Activated T-cell treated with anti-CD3 and anti-CD28 coated beads, Interleukin-2, amount 50 U/mL, for 4 hours (primary cell): ENCODE data around the gene HOXD11. TPM values are rescaled to one million over a fixed set of nuclear protein-coding genes. Genes with fewer than 3 reads are reported as not detected.

Source experiments
- ATAC-seq, 2 donors: fragments of 200-7000 bp; cut with Tn5 transposase; one replicate each; pipeline ENCODE4 v1.10.0; 2021
- DNase-seq: peaks from one replicate; pipeline ENCODE4 v3.0.0-alpha.2; 2020
- H3K27me3 Mint-ChIP-seq: one replicate; pipeline ENCODE4 v1.8.0; 2021; ENCODE audit warnings: low read depth, mixed read lengths
- H3K36me3 Mint-ChIP-seq: one replicate; pipeline ENCODE4 v1.8.0; 2022; ENCODE audit warnings: mixed read lengths; ENCODE audit not compliant: insufficient read depth
- H3K4me1 Mint-ChIP-seq: one replicate; pipeline ENCODE4 v1.8.0; 2021; ENCODE audit warnings: low read depth, mixed read lengths
- H3K4me3 Mint-ChIP-seq: one replicate; pipeline ENCODE4 v1.8.0; 2021; ENCODE audit warnings: mild to moderate bottlenecking, moderate library complexity, mixed read lengths
- H3K9me3 Mint-ChIP-seq: one replicate; pipeline ENCODE4 v1.8.0; 2021; ENCODE audit warnings: mixed read lengths
- total RNA-seq, 3 donors: library from RNA; stranded (reverse); gene quantifications; one replicate each; pipeline ENCODE4 v1.2.1, GENCODE V29; 2021

HOXD11 gene
- total RNA-seq, 3 donors from 2014 or later = not detected

GRCh38 chr2:176154576-176155252 is 47.6 kb downstream of the HOXD11 start:
- H3K27me3 Mint-ChIP-seq = peaks cover 82% of the 10 kb centered on the region
- no peaks in the 10 kb centered on the region for H3K36me3 Mint-ChIP-seq
- H3K4me3 Mint-ChIP-seq = no peak overlapping the region
- no peaks in the 10 kb centered on the region for H3K9me3 Mint-ChIP-seq
- ATAC-seq (no peak), DNase-seq (no peak)
- H3K4me1 Mint-ChIP-seq = peaks cover 11% of the 10 kb centered on the region

- ATAC-seq (no peak), DNase-seq (no peak)
- H3K4me1 Mint-ChIP-seq = peaks cover 11% of the 10 kb centered on the region
- H3K4me3 Mint-ChIP-seq = no peak overlapping the region
- no peaks in the 10 kb centered on the region for H3K9me3 Mint-ChIP-seq
- no peaks in the 10 kb centered on the region for H3K36me3 Mint-ChIP-seq
- peaks cover 81% of the 10 kb centered on the region for H3K27me3 Mint-ChIP-seq
Observed at GRCh38 chr2:176155356-176156044, 48.4 kb downstream of the HOXD11 start.

DNA sequence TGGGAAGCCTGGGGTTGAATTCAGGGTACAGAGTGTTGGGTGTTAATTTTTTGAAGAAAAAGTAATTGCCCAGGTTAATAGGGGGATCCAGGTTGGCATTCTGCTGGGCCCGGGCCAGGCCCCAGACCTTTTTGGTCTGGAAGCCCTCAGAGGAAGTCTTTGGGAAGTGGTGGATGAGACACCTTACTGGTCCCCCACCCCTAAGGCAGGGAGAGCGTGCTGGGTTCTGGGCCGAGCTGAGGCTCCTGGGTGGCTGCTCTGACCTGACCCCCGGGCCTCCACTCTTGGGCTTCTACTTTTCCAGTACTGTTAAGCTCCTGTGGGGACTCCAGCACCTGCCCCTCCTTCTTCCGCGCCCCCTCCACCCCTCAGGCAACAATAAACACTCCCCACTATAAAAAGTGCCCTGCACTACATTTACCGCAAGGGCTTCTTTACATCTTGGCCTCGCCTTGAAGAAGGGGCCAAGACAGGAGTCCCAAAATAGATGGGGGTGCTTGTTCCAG is 49.3 kb downstream of the HOXD11 start:
- peaks cover 81% of the 10 kb centered on the region for H3K27me3 Mint-ChIP-seq
- DNase-seq (no peak), ATAC-seq (no peak)
- H3K4me1 Mint-ChIP-seq = peaks cover 13% of the 10 kb centered on the region
- no peaks in the 10 kb centered on the region for H3K9me3 Mint-ChIP-seq
- no peaks in the 10 kb centered on the region for H3K36me3 Mint-ChIP-seq
- no peak overlapping the region for H3K4me3 Mint-ChIP-seq

DNA sequence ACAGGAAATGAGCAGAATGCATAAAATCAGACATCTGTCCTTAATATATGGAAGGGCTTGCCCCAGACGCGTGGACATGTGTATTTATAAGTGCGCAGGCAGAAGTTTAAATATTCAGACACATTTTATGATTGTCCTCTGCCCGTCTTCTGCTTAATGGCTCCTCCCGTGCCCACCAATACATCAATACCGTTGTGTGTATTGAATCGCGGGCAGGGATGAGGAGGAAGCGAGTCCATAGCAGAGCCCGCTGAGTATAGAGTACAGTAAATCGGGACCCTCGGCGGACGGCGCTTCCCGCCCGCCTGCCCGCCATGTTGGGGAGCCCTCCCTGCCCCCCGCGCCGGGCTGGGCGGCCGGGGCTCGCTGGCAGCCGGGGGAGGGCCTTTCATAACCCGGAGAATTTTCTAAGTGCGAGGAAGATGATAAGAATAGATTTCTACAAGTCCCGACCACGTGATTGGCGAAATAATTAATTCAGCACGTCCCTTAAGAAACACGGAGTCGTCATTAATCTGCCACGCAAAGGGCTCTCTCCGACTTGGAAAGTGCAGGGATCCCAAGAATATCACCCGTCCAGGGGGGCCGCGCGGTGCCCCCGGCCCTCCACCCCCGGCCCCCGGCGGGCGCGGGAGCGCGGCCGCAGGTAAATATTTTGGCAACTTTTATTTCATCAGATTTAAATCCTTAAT is 49.9 kb downstream of the HOXD11 start, which contains the start of gene HOXD3:
TSS of gene HOXD3 (plus strand) at position 501 of the 692 bp plus-strand sequence. CDS start 11,808 bp downstream, outside the sequence.
- Mint-ChIP-seq H3K4me1 (peaks cover 12% of the 10 kb centered on the region), H3K36me3 (no peaks in the 10 kb centered on the region), H3K4me3 (no peak within 1 kb of the TSS), H3K9me3 (no peaks in the 10 kb centered on the region), H3K27me3 (peaks cover 84% of the 10 kb centered on the region)
- DNase-seq = no peak
- ATAC-seq = no peak

GRCh38 chr2:176157499-176158185 is 50.6 kb downstream of the HOXD11 start:
- ATAC-seq = no peak

DNA sequence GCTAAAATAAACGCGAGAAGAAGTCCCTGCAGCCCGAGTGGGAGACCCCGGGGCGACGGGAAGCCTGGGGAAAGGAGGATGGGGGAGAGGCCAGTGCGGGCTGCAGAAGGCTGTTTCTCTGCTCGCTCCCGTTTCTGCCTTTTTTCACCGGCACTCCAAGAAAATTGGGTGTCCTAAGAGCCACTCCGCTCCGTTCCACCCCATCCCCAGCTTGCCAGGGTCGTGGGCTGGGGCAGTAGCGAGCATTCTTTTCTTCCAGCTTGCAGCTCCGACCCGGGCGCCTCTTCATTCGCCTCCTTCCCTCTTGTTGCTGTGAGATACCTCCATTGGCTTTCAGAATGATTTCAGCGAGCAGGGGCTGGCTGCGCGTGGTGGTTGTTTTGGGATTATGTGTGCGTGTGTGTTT is 51.1 kb downstream of the HOXD11 start:
- H3K4me1 Mint-ChIP-seq = peaks cover 12% of the 10 kb centered on the region
- no peaks in the 10 kb centered on the region for H3K9me3 Mint-ChIP-seq
- no peaks in the 10 kb centered on the region for H3K36me3 Mint-ChIP-seq
- no peak for ATAC-seq
- no peak overlapping the region for H3K4me3 Mint-ChIP-seq
- no peak for DNase-seq
- peaks cover 85% of the 10 kb centered on the region for H3K27me3 Mint-ChIP-seq

More at GRCh38 chr2:176157499-176158185, 50.6 kb downstream of the HOXD11 start:
- no peaks in the 10 kb centered on the region for H3K36me3 Mint-ChIP-seq
- H3K27me3 Mint-ChIP-seq = peaks cover 86% of the 10 kb centered on the region
- H3K9me3 Mint-ChIP-seq = no peaks in the 10 kb centered on the region
- DNase-seq = no peak
- H3K4me3 Mint-ChIP-seq = no peak overlapping the region
- peaks cover 12% of the 10 kb centered on the region for H3K4me1 Mint-ChIP-seq

- no peak overlapping the region for H3K4me3 Mint-ChIP-seq
- H3K27me3 Mint-ChIP-seq = peaks cover 87% of the 10 kb centered on the region
- peaks cover 12% of the 10 kb centered on the region for H3K4me1 Mint-ChIP-seq
- H3K36me3 Mint-ChIP-seq = no peaks in the 10 kb centered on the region
- ATAC-seq (peak in 1 of 2 donors; percentile 13), DNase-seq (no peak)
- peaks cover 4% of the 10 kb centered on the region for H3K9me3 Mint-ChIP-seq
Observed at GRCh38 chr2:176158855-176159662, 52.0 kb downstream of the HOXD11 start.

Other genes starting within 250 kb of the HOXD11 start
- gene LNPK, start 105.0 kb upstream of the HOXD11 start, total RNA-seq = 10 to 100 TPM; 25.2 to 26.7 (median 25.6) TPM
- not detected for gene EVX2, start 23.3 kb upstream of the HOXD11 start, total RNA-seq
- gene HOXD13, start 14.6 kb upstream of the HOXD11 start, total RNA-seq = not detected
- not detected for gene HOXD12, start 7.5 kb upstream of the HOXD11 start, total RNA-seq
- gene HOXD10, start 9.5 kb downstream of the HOXD11 start, total RNA-seq = not detected
- not detected for gene HOXD9, start 15.4 kb downstream of the HOXD11 start, total RNA-seq
- under 1 TPM in 1 of 3 donors, not detected in 2; 0.11 TPM for gene HOXD8, start 22.4 kb downstream of the HOXD11 start, total RNA-seq
- not detected for gene HOXD4, start 44.3 kb downstream of the HOXD11 start, total RNA-seq
- not detected for gene HOXD3, start 50.0 kb downstream of the HOXD11 start, total RNA-seq
- not detected for gene HOXD1, start 81.4 kb downstream of the HOXD11 start, total RNA-seq
- 10 to 100 TPM; 29.9 to 35.1 (median 31.3) TPM for gene MTX2, start 162.2 kb downstream of the HOXD11 start, total RNA-seq